Activated naive CD4-positive, alpha-beta T cell treated with anti-CD3 and anti-CD28 coated beads, Interleukin-2, amount 50 U/mL, for 72 hours (primary cell): ENCODE measurements around the gene FBXO42. TPM values are rescaled to one million over a fixed set of nuclear protein-coding genes. Genes with fewer than 3 reads are reported as not detected.

Experiments used
- ATAC-seq, 2 donors: fragments of 150-1000 bp; cut with Tn5 transposase; 2 replicates each; pipeline ENCODE4 v1.10.0; 2021; ENCODE audit warnings: mild to moderate bottlenecking in 2 of 2, moderate library complexity in 2 of 2
- DNase-seq, 2 donors: peaks; one replicate each; pipeline ENCODE4 v3.0.0; 2021 to 2022; ENCODE audit warnings: low spot score in 2 of 2
- H3K27ac Mint-ChIP-seq, 2 donors: one replicate each; pipeline ENCODE4 v1.8.0; 2022; ENCODE audit warnings: mild to moderate bottlenecking in 2 of 2, mixed read lengths in 2 of 2
- H3K36me3 Mint-ChIP-seq, 2 donors: one replicate each; pipeline ENCODE4 v1.8.0; 2022; ENCODE audit warnings: mixed read lengths in 2 of 2
- H3K9me3 Mint-ChIP-seq, 2 donors: one replicate each; pipeline ENCODE4 v1.8.0; 2022; ENCODE audit warnings: mixed read lengths in 2 of 2
- total RNA-seq, 2 donors: library from RNA; stranded (reverse); gene quantifications; one replicate each; pipeline ENCODE4 v1.2.3, GENCODE V29; 2022

FBXO42 gene
- total RNA-seq, 2 donors from 2014 or later, result 12.6 to 23.4 TPM

DNA sequence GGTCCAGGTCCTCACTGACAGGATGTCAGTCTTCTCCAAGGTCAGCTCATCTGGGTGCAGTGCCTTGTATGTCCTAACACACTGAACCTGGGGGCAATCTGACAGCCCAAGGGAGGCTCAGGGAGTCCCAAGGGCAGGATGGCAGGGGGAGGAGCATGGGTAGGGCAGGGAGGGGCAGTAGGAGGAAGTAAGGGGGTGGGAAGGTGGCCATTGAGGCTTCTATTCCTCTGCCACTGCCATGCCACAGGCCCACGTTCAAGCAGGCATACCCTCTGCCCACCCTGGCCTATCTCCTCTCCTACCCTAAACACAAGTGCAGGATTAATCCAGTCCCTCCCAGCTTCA, 153.2 kb downstream of the FBXO42 start:
- DNase-seq, result no peak
- H3K36me3 Mint-ChIP-seq, result no peaks in the 10 kb centered on the region

DNA sequence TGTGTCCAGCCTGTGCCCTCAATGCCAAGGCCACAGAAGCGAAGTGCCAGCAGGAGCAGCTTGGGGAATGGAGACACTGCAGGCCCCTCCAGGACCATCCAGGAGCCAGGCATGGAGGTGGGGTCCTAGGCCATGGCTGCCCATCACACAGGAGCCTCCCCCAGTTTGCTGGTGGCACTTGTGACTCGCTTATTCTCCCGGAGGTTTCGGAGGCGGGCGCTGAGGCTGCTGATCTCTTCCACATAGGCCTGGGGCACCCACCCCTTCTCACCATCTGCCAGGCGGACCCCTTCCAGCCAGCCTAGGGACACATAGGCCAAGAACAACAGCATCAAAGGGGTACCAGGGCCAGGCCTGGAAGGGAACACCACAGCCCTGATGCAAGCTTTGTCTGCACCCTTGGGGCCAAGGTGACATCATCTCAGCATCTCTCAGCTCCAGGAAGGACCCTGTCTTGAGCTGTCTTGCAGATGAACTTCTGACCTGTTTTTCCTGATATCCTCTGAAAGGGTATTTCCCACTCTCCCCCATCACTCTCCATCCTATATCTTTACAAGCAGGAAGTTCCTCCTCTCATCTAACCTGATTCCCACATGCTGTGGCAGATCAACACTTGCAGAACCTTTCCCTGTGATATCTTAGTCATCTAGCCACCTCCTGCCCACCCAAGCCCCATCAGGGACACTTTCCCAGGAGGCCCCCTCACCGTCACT, 153.7 kb downstream of the FBXO42 start:
- Mint-ChIP-seq H3K9me3 (no peaks in the 10 kb centered on the region), H3K27ac (peak overlapping the region; percentile 7 to 81), H3K36me3 (no peaks in the 10 kb centered on the region)
- DNase-seq, result no peak
- ATAC-seq, result no peak

More for the DNA sequence above, 153.2 kb downstream of the FBXO42 start:
- ATAC-seq, result no peak
- H3K9me3 Mint-ChIP-seq, result no peaks in the 10 kb centered on the region
- H3K27ac Mint-ChIP-seq, result peak overlapping the region; percentile 2 to 40

DNA sequence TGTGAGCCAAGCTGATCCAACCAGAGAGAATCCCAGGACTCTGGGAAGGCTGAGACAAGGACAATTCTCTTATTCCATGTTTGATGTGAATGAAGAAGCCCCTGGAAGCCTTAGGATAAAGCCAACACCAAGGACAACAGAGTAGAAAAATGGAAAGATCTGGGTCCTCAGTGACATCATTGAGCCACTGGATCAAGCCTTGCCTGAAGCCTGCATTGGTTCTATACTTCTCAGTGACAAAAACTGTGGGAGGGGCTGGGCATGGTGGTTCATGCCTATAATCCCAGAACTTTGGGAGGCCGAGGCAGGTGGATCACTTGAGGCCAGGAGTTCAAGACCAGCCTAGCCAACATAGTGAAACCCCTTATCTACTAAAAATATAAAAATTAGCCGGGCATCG, 155.4 kb downstream of the FBXO42 start:
- ATAC-seq (no peak), DNase-seq (no peak)
- Mint-ChIP-seq H3K27ac (peak overlapping the region in 1 of 2 donors; percentile 56), H3K9me3 (no peaks in the 10 kb centered on the region), H3K36me3 (no peaks in the 10 kb centered on the region)

Other genes with a start within 250 kb of the FBXO42 start
- under 1 TPM; 0.07 to 0.16 TPM for gene EPHA2, start 196.4 kb downstream of the FBXO42 start, total RNA-seq
- 10 to 100 TPM in 1 of 2 donors, 1 to 10 TPM in 1; 8.4 to 10.1 TPM for gene ARHGEF19, start 139.8 kb downstream of the FBXO42 start, total RNA-seq
- gene CPLANE2, start 115.3 kb downstream of the FBXO42 start, total RNA-seq, result 1 to 10 TPM; 3.0 to 4.2 TPM
- gene SZRD1, start 14.8 kb upstream of the FBXO42 start, total RNA-seq, result 100 to 1,000 TPM; 151 to 170 TPM
- not detected for gene SPATA21, start 84.9 kb upstream of the FBXO42 start, total RNA-seq
- 10 to 100 TPM; 58.8 to 69.5 TPM for gene NECAP2, start 88.2 kb upstream of the FBXO42 start, total RNA-seq
- gene RNU1-1, start 161.8 kb upstream of the FBXO42 start, total RNA-seq, result 1,000 to 10,000 TPM; 1,082 to 1,722 TPM